Activated CD4-positive, CD25-positive, alpha-beta regulatory T cell treated with anti-CD3 and anti-CD28 coated beads, Interleukin-2, amount 50 U/mL, for 72 hours (primary cell): ENCODE results near the gene PLB1.

Experiments
- DNase-seq: peaks from one replicate; pipeline ENCODE4 v3.0.0; 2021

The PLB1 gene

DNA sequence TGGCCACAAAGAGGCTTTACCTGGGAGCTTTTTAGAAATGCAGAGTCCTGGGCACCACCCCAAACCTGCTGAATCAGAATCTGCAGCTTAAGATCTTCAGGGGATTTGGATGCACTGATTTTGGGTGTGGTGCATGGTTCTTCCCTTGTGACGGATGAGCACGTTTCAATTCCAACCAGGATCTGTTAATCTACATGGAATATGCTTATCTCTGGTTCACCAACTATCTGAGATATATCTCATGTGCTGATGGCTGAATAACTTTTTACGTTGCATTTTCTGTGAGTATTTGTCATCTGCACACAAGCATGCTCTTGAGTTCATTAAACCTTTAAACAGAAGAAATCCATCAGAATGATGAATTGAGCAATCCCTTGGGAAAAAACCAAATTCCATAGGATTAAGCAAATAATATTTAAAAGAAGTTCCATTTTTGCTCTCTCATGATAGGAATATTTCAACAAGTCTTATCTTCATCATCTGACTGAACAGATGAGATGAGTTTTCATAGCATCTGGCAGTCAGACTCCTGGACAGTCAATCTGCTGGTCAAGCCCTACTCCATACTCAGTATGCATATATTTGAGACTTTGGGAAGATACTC, 120.6 kb downstream of the PLB1 start:
- no peak for DNase-seq

DNA sequence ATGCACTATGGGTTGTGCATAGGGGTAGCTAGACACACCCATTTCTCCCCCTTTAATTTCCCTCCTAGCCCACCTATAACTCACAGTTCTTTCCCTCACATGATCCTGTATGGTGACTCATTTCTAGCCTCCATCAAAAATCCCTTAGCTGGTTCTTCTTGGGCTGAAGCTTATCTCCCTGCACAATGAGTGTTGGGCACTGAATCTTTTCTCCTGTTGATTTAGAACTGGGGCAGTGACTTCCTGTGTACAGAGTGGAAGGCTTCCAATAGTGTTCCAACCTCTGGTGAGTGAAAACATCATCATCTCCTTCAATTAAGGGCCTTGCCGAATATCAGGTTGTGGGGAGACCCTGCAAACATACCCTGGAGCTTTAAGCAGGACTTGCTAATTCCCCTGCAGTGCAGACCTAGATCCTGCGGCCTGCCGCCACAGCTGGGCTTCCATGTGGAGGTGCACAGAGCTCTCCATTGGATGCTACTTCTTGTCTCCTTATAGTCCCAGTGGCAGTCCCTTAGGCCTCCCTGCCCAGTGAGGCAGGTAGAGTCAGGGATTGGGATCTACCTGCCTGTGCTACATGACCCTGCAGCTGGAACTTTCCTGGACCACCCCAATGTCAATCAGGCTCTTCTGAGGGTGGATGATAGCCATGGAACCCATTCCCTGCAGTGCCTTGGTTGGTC, 121.8 kb downstream of the PLB1 start:
- DNase-seq = no peak

DNA sequence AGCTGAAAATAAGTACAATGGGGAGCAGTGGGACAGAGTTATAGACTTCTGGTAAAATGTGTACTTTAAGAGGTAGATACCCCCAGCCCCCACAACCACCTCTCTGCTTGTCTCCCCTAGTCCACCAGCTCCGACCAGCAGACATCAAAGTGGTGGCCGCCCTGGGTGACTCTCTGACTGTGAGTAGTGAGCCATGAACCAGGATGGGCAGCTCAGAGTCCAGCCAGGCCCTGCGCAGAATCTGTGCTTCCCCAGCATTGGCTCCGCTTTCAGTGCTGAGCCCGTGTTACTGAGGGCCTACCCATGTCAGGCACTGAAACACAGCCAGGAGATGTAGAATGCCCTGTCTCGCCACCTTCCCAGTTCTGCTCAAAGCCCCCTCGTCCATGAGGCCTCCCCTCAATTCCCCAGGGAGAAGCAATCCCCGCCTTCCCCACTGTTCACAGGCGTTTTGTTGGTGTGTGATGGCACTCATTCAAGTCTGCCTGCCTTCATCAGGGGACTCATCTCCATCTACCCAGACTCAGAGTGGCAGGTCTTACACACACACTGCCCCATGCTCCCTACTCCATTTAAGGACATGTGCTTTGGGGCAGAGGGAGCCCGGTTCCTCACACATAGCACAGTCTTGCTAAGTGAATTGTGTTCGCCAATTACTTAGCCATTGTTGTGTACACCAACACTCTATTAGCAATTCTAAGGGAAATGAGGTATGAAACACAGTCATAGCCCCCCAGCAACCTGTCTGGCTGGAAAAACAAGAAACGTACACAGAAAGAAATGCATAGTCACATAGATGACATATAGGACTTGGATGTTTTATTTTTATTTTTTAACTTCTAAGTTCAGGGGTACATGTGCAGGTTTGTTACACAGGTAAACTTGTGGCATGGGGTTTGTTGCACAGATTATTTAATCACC, 122.6 kb downstream of the PLB1 start:
- peak; percentile 20 for DNase-seq

GRCh38 chr2:28619213-28620196, 123.6 kb downstream of the PLB1 start:
- DNase-seq = no peak

DNA sequence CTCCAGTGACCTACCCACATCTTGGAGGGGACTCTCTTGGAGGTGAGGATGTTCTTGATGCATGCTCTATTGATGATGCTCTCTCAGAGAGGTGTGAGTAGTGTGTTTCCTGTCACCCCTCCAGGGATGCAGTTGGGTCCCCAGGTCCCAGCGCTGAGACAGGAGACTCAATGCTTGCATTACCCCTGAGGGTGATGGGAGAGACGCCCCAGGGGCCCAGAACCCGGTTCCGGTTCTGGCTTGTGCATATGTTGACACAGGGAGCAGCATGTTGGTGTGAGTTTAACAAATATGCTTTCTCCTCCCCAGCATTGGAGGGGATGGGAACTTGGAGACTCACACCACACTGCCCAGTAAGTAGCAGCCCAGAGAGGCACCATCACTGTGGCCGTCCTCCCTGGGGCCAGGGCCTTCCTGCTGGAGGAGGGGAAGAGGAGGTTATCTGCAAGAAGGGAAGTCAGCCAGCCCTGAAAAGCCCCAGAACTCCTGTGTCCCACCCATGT, 124.5 kb downstream of the PLB1 start:
- DNase-seq = no peak

- DNase-seq = no peak
Measured at GRCh38 chr2:28620801-28621171, 124.9 kb downstream of the PLB1 start.

GRCh38 chr2:28621172-28622100, 125.6 kb downstream of the PLB1 start:
- DNase-seq = peak; percentile 40

- no peak for DNase-seq
Measured at GRCh38 chr2:28622101-28622499, 126.2 kb downstream of the PLB1 start.

DNA sequence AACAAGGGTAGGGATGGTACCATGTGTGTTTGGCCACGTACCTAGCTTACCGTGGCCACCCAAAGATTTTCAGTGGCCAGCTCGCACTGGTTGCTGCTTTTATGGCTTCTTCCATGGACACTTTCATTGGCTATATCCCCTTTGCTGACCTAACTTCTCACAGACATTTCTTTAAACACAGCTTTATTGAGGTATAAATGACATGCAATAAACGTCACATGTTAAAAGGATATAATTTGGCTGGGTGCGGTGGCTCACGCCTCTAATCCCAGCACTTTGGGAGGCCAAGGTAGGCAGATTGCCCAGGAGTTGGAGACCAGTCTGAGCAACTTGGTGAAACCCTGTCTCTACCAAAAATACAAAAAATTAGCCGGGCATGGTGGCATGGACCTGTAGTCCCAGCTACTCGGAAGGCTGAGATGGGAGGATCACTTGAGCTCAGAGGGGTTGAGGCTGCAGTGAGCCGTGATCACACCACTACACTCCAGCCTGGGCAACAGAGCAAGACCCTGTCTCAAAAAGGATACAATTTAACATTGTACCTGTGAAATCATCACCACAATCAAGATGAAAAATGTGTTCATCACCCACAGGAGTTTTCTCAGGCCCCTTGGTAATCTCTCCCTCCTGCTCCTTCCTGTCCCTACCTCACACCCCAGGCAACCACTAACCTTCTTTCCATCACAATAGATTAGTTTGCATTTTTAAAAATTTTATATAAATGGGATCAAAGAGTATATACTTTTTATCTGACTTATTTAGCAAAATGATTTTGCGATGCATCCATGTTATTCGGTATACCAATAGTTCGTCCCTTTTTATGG, 127.9 kb downstream of the PLB1 start:
- peak; percentile 25 for DNase-seq

GRCh38 chr2:28624436-28624792, 128.6 kb downstream of the PLB1 start:
- no peak for DNase-seq

- DNase-seq = peak; percentile 69
Measured at GRCh38 chr2:28624793-28625701, 129.2 kb downstream of the PLB1 start.

- DNase-seq = peak; percentile 22
Measured at GRCh38 chr2:28626376-28626775, 130.5 kb downstream of the PLB1 start.

DNA sequence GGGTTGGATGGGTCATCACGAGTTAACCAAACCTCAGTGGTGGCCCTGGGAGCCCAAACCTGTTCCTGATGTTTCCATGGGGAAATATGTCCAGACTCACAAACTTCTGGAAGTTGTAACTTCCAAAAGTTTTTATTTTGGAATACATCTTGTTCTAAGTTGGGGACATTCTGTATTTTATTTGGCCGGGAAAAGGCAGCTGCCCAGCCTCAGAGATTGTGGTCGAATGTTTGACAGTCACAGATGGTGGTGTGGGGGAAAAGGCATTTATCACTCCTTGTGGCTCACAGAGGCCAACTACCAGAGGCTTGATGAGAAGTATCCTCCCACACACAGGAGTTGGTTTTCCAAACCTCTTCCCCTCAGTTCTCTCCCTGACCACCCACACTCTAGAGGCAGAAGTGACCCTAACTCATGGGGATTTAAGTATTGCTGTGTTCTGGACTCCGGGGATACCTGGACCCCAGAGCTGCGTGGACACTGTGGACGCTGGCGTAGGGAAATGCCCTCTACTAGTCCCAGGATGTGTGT, 131.1 kb downstream of the PLB1 start:
- peak; percentile 18 for DNase-seq

GRCh38 chr2:28627722-28628480, 132.0 kb downstream of the PLB1 start:
- peak; percentile 29 for DNase-seq

DNA sequence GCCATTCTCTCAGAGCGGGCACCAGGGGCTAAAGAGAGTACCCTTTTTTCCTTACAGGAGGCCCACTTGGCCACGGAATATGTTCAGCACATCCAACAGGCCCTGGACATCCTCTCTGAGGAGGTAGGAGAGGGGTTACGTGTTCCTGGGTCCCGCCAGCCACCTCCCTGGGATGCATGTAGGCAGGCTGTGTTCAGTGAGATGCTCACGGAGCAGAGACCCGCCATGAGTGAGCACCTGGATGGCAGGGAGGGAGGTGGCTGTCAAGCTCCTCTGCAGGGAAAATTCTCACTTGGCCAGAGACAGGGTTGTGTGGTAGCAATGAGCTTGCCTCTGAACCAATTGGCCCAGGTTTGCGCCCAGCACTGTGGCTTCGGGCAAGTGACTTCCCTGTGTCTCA, 132.6 kb downstream of the PLB1 start:
- no peak for DNase-seq

GRCh38 chr2:28628987-28629386, 133.1 kb downstream of the PLB1 start:
- DNase-seq = no peak

GRCh38 chr2:28629910-28630309, 134.1 kb downstream of the PLB1 start:
- no peak for DNase-seq

DNA sequence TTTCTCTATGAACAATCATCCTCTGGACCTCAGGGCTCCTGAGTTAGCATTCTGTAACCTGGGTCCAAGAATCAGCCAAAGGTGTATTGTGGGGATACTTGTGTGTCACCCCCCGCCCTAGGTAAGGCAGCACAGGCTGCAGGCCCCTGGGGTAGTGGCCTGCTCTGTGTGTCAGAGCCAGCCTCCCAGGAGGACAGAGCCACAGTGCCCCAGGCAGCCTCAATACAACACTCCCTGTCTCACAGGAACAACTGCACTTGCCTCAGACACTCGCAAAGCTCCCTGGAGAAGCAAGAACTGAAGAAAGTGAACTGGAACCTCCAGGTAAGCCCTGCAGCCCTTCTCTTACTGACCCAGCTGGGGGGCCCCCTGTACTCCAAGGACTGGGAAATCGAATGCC, 134.5 kb downstream of the PLB1 start:
- no peak for DNase-seq
